Measurements from ENCODE around the gene PRMT7. TPM values are rescaled to one million over a fixed set of nuclear protein-coding genes. Genes with fewer than 3 reads are reported as not detected.

The PRMT7 gene
- total RNA-seq, 1 experiment from 2014 or later: 49.4 TPM

DNA sequence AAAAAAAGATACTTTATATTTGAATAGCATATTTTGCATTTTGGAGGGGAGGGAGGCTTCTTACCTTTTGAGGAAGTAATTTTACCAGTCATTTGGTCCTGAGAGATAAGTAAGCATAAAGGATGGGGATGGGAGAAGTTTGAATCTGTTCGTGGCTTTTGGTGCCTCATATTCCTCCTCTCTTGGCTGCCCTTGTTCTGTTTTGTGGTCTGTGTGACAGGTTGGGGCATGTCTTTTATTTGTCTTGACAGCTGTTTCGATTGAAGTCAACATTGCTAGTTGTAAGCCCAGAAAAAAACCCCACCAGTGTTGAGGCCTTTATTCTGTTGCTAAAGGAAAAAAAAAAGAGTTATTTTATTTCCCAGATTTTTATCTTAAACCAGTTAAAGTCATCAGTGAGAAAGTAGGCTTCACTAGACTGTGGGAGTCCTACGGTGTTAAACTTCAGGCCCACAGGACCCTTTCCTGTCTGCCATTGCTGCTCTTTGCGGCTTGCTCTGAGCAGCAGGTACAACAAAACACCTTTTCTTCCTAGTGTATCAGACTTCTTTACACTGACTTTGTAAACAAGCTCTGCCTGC is 35.1 kb upstream of the PRMT7 start:
- Mint-ChIP-seq H3K27ac (ENCODE audit: unreplicated experiment) (no peak overlapping the region), H3K4me3 (ENCODE audit: low read depth, unreplicated experiment) (no peak overlapping the region), H3K4me1 (ENCODE audit: low read depth, unreplicated experiment) (no peaks in the 10 kb centered on the region), H3K36me3 (ENCODE audit: insufficient read depth, unreplicated experiment) (no peaks in the 10 kb centered on the region), H3K27me3 (ENCODE audit: unreplicated experiment) (no peaks in the 10 kb centered on the region), H3K9me3 (ENCODE audit: low read depth, unreplicated experiment) (no peaks in the 10 kb centered on the region)
- DNase-seq: no peak
- CTCF ChIA-PET: no interaction called here
- intact Hi-C loops (cut with micrococcal nuclease; ENCODE audit: unreplicated experiment): no loop called here
- no peak for TF ChIP-seq CTCF (IDR thresholded peaks at IDR 0.05; ENCODE audit: unreplicated experiment)
- no TSS peak for BruUV-seq (replicated peaks)

GRCh38 chr16:68276223-68276622 is 34.6 kb upstream of the PRMT7 start:
- Mint-ChIP-seq H3K27me3 (ENCODE audit: unreplicated experiment) (no peaks in the 10 kb centered on the region), H3K36me3 (ENCODE audit: insufficient read depth, unreplicated experiment) (peaks cover 1% of the 10 kb centered on the region), H3K4me3 (ENCODE audit: low read depth, unreplicated experiment) (no peak overlapping the region), H3K9me3 (ENCODE audit: low read depth, unreplicated experiment) (no peaks in the 10 kb centered on the region), H3K4me1 (ENCODE audit: low read depth, unreplicated experiment) (no peaks in the 10 kb centered on the region), H3K27ac (ENCODE audit: unreplicated experiment) (no peak overlapping the region)
- no TSS peak for BruUV-seq (replicated peaks)
- no peak for DNase-seq
- no peak for TF ChIP-seq CTCF (IDR thresholded peaks at IDR 0.05; ENCODE audit: unreplicated experiment)
- CTCF ChIA-PET: no interaction called here
- intact Hi-C loops (cut with micrococcal nuclease; ENCODE audit: unreplicated experiment): no loop called here

DNA sequence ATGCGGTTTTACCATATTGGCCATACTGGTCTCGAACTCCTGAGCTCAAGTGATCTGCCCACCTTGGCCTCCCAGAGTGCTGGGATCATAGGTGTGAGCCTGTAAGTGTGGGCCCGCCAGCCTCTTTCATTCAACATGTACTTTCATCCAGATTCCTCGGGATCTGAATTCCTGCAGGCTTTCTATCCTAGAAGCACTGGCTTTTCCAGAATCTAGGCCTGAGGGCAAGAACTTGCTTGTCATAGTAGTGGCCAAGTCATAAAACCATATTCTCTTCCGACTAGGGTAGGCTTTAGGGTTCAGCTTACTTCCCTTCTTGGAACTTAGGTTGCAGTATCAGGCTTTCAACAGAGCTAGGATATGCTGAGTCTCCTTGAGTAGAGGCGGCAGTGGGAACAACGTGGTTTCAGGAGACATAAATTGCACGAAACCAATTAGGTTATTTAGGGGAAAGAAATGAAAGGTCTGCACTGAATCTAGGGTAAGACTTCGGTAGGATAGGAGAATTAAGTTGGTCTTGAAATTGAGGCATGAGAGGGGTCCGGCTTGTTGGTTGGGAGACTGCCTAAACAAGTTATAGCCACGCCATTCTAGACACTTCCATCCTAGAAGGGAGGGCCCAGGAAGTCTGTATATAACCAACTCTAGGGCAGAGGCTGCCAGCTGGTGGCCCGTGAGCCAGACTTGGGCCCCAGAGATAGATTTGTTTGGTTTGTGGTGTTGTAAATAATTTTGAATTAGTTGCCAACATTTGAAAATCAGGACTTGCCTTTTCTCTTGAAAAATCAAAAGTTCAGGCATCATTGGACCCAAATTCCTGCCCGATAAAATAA is 30.9 kb upstream of the PRMT7 start:
- intact Hi-C loops (cut with micrococcal nuclease; ENCODE audit: unreplicated experiment): no loop called here
- CTCF ChIA-PET: interaction anchor here (0.7 to 1.5 kb wide), 5 partner anchors 12 to 31 kb away, joined by 3 to 6 read pairs (median 4); partner anchors contain the start of genes PRMT7, SLC7A6 and SLC7A6OS
- H3K27me3 Mint-ChIP-seq (ENCODE audit: unreplicated experiment): no peaks in the 10 kb centered on the region
- no peaks in the 10 kb centered on the region for H3K4me1 Mint-ChIP-seq (ENCODE audit: low read depth, unreplicated experiment)
- H3K9me3 Mint-ChIP-seq (ENCODE audit: low read depth, unreplicated experiment): no peaks in the 10 kb centered on the region
- BruUV-seq (replicated peaks): no TSS peak
- H3K27ac Mint-ChIP-seq (ENCODE audit: unreplicated experiment): no peak overlapping the region
- no peak overlapping the region for H3K4me3 Mint-ChIP-seq (ENCODE audit: low read depth, unreplicated experiment)
- DNase-seq: no peak
- no peak for TF ChIP-seq CTCF (IDR thresholded peaks at IDR 0.05; ENCODE audit: unreplicated experiment)
- H3K36me3 Mint-ChIP-seq (ENCODE audit: insufficient read depth, unreplicated experiment): peaks cover 6% of the 10 kb centered on the region

DNA sequence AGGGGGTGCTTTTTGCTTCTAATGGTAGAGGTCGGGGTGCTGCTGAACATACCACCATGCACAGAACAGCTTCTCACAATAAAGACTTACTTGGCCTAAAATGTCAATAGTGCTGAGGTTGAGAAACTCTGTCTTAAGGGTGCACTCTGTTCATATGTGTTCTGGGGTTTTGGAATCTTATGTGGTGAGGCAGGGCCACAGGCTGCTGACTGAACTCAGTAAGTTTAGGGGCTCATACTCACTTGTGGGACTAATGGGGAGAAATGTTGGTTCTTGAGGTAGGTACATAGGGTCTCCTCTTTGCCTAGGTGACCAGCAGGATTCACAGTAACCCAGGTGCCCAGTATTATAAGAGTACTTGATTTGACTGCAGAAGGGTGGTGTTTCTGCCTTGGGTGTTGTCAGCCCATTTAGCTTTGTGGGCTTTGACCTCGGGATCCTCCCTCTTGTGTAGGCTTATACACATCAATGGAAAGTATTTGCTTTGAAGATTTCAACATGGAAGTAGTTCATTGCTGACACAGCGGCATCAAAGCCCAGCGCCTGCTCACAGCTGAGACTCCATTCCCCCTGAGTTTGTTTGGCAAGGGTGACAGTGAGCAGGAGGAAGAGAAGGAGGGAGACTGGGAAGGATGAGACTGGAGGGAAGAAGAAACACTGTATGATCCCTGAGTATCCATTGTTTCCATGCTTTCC is 29.3 kb upstream of the PRMT7 start:
- H3K4me1 Mint-ChIP-seq (ENCODE audit: low read depth, unreplicated experiment): no peaks in the 10 kb centered on the region
- CTCF ChIA-PET: interaction anchor here (1.4 kb wide), 1 partner anchor 29 kb away, joined by 5 read pairs; the partner anchor contains the start of genes PRMT7 and SLC7A6OS
- H3K4me3 Mint-ChIP-seq (ENCODE audit: low read depth, unreplicated experiment): no peak overlapping the region
- H3K27ac Mint-ChIP-seq (ENCODE audit: unreplicated experiment): no peak overlapping the region
- no peak for TF ChIP-seq CTCF (IDR thresholded peaks at IDR 0.05; ENCODE audit: unreplicated experiment)
- intact Hi-C loops (cut with micrococcal nuclease; ENCODE audit: unreplicated experiment): no loop called here
- DNase-seq: no peak
- no TSS peak for BruUV-seq (replicated peaks)
- peaks cover 12% of the 10 kb centered on the region for H3K36me3 Mint-ChIP-seq (ENCODE audit: insufficient read depth, unreplicated experiment)
- no peaks in the 10 kb centered on the region for H3K27me3 Mint-ChIP-seq (ENCODE audit: unreplicated experiment)
- H3K9me3 Mint-ChIP-seq (ENCODE audit: low read depth, unreplicated experiment): no peaks in the 10 kb centered on the region

Data from Calu3 (cell line).